Testis (tissue), 5 donors: Measurements from ENCODE around the gene ZNF740. TPM values are rescaled to one million over a fixed set of nuclear protein-coding genes. Genes with fewer than 3 reads are reported as not detected.
A peak's percentile ranks its signal among the peaks of the same experiment; 100 is the strongest.

Experiments
- DNase-seq: peaks from one replicate; pipeline ENCODE4 v3.0.0-alpha.2; 2019
- H3K27ac ChIP-seq, 2 donors: fragments of 200-600 bp; sonication (generic); one replicate each; pipeline ENCODE4 v1.5.1; 2019
- H3K27me3 ChIP-seq: fragments of 200-600 bp; sonication (generic); one replicate; pipeline ENCODE4 v1.5.1; 2019
- H3K36me3 ChIP-seq: fragments of 200-600 bp; sonication (generic); one replicate; pipeline ENCODE4 v1.5.1; 2017; ENCODE audit warnings: low read depth; ENCODE audit errors: missing control alignments
- H3K4me1 ChIP-seq: fragments of 200-600 bp; sonication (generic); one replicate; pipeline ENCODE4 v1.5.1; 2019
- H3K4me3 ChIP-seq, 2 donors: fragments of 200-600 bp; sonication (generic); one replicate each; pipeline ENCODE4 v1.5.1; 2017 to 2019
- H3K9me3 ChIP-seq: fragments of 200-600 bp; sonication (generic); one replicate; pipeline ENCODE4 v1.5.1; 2017
- CTCF ChIP-seq, 3 experiments: fragments of 450-650 bp in 2 of 3; fragments of 200-600 bp in 1 of 3; sonication (generic) in 1 of 3; IDR thresholded peaks; one replicate each; pipeline ENCODE4 v1.5.1; 2016 to 2019; ENCODE audit warnings: antibody characterized with exemption in 3 of 3, mild to moderate bottlenecking in 2 of 3, moderate library complexity in 1 of 3
- POLR2A ChIP-seq: fragments of 450-650 bp; IDR thresholded peaks from one replicate; pipeline ENCODE4 v1.6.1; 2017; ENCODE audit warnings: antibody characterized with exemption, mild to moderate bottlenecking, moderate library complexity
- WGBS, 2 donors: methylation state at CpG; one replicate each; pipeline ENCODE4 v1.1.5; 2018; 5-methylcytosine and 5-hydroxymethylcytosine counted together
- intact Hi-C: fragments of 100-400 bp; cut with DNase I; formaldehyde crosslinking; loops from one replicate; pipeline ENCODE4 v1.15.1; 2023; ENCODE audit warnings: low total_unique reads
- long read RNA-seq, 2 donors: transcript quantifications; one replicate each; lab custom pipeline, GENCODE V29; 2026
- polyA plus RNA-seq: library from polyadenylated mRNA; stranded (reverse); fragments of 350-450 nt; fragmentation: Illumina TruSeq; extraction: RNeasy Lipid Tissue Mini Kit (QIAGEN cat#74804); gene quantifications from one replicate; pipeline ENCODE4 v1.2.3, GENCODE V29; 2014; ENCODE audit warnings: low read depth, low replicate concordance; ENCODE audit not compliant: insufficient read depth
- total RNA-seq, 2 donors: library from RNA; depleted of rRNA; stranded (reverse); fragments of >200 nt; gene quantifications; one replicate each; pipeline ENCODE4 v1.2.3, GENCODE V29; 2016

Gene ZNF740
- total RNA-seq (10 to 100 TPM; 19.8 to 27.2 TPM), polyA plus RNA-seq (15.6 TPM)
- long read RNA-seq, donor 1, full-length matches to known transcripts, result 3 of 3 reads
- long read RNA-seq, donor 1, partial matches to known transcripts, result 0 of 3 reads
- long read RNA-seq, donor 1, other reads (novel, unspliced or antisense), result 0 of 3 reads
- long read RNA-seq, donor 2, full-length matches to known transcripts, result 1 of 1 reads
- long read RNA-seq, donor 2, partial matches to known transcripts, result 0 of 1 reads
- long read RNA-seq, donor 2, other reads (novel, unspliced or antisense), result 0 of 1 reads

- peak; percentile 98 for DNase-seq
- WGBS, 2 donors, result 0 to 1% methylated on average over 19 to 68 of the region's 70 CpGs
- Histone ChIP-seq H3K4me1 (peaks cover 25% of the 10 kb centered on the region), H3K36me3 (peaks cover 3% of the 10 kb centered on the region), H3K27me3 (no peaks in the 10 kb centered on the region), H3K4me3 (peak within 1 kb of the TSS; percentile 84 to 92), H3K27ac (peak within 1 kb of the TSS; percentile 77 to 86), H3K9me3 (no peaks in the 10 kb centered on the region)
- intact Hi-C loops, result no loop called here
- TF ChIP-seq CTCF (IDR thresholded peaks at IDR 0.05), result no peak
- TF ChIP-seq POLR2A, result no peak
Observed at GRCh38 chr12:53180220-53180930, at the start of gene ZNF740, which contains the start of gene CSAD. Gene ZNF740, plus strand, starts transcription at chr12:53180722. Its CDS starts 1,262 bp downstream, at chr12:53181984. Gene CSAD, minus strand, starts transcription at chr12:53180925. Its CDS starts 7,455 bp downstream, at chr12:53173470.

- Histone ChIP-seq H3K27ac (no peak overlapping the region), H3K9me3 (no peaks in the 10 kb centered on the region), H3K27me3 (no peaks in the 10 kb centered on the region), H3K4me1 (no peaks in the 10 kb centered on the region), H3K36me3 (no peaks in the 10 kb centered on the region), H3K4me3 (no peak overlapping the region)
- DNase-seq, result no peak
- 53 to 64% methylated on average over 2 of the region's 2 CpGs for WGBS, 2 donors
- TF ChIP-seq POLR2A (no peak), CTCF (IDR thresholded peaks at IDR 0.05) (no peak)
- intact Hi-C loops, result no loop called here
Observed at GRCh38 chr12:53131844-53132243, 48.7 kb upstream of the ZNF740 start.

GRCh38 chr12:53133722-53134121, 46.8 kb upstream of the ZNF740 start:
- H3K4me1 ChIP-seq, result no peaks in the 10 kb centered on the region
- no peak for DNase-seq
- no peak overlapping the region for H3K27ac ChIP-seq
- H3K27me3 ChIP-seq, result no peaks in the 10 kb centered on the region
- no peaks in the 10 kb centered on the region for H3K36me3 ChIP-seq
- intact Hi-C loops, result no loop called here
- H3K4me3 ChIP-seq, result no peak overlapping the region
- TF ChIP-seq POLR2A (no peak), CTCF (IDR thresholded peaks at IDR 0.05) (no peak)
- 94 to 95% methylated on average over 3 of the region's 3 CpGs for WGBS, 2 donors
- no peaks in the 10 kb centered on the region for H3K9me3 ChIP-seq

GRCh38 chr12:53143355-53143754, 37.2 kb upstream of the ZNF740 start:
- Histone ChIP-seq H3K36me3 (no peaks in the 10 kb centered on the region), H3K27me3 (no peaks in the 10 kb centered on the region), H3K4me3 (no peak overlapping the region), H3K9me3 (no peaks in the 10 kb centered on the region), H3K27ac (no peak overlapping the region), H3K4me1 (no peaks in the 10 kb centered on the region)
- no peak for DNase-seq
- intact Hi-C loops, result no loop called here
- TF ChIP-seq CTCF (IDR thresholded peaks at IDR 0.05), result no peak
- TF ChIP-seq POLR2A, result no peak
- 77 to 89% methylated on average over 4 of the region's 4 CpGs for WGBS, 2 donors
